GM12874 (cell line): ENCODE measurements around the gene TICAM1.
A peak's percentile ranks its signal among the peaks of the same experiment; 100 is the strongest.

Experiments
- TF ChIP-seq, protein P1 (sequence below): IDR thresholded peaks from 2 replicates; pipeline ENCODE4 v1.5.1; 2011; ENCODE audit warnings: low read depth, mild to moderate bottlenecking, control low read depth, low read length, moderate library complexity; ENCODE audit not compliant: insufficient read depth

Gene TICAM1

GRCh38 chr19:4816202-4816949 is 15.1 kb downstream of the TICAM1 start:
- TF ChIP-seq, protein P1, sequence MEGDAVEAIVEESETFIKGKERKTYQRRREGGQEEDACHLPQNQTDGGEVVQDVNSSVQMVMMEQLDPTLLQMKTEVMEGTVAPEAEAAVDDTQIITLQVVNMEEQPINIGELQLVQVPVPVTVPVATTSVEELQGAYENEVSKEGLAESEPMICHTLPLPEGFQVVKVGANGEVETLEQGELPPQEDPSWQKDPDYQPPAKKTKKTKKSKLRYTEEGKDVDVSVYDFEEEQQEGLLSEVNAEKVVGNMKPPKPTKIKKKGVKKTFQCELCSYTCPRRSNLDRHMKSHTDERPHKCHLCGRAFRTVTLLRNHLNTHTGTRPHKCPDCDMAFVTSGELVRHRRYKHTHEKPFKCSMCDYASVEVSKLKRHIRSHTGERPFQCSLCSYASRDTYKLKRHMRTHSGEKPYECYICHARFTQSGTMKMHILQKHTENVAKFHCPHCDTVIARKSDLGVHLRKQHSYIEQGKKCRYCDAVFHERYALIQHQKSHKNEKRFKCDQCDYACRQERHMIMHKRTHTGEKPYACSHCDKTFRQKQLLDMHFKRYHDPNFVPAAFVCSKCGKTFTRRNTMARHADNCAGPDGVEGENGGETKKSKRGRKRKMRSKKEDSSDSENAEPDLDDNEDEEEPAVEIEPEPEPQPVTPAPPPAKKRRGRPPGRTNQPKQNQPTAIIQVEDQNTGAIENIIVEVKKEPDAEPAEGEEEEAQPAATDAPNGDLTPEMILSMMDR = no peak

DNA sequence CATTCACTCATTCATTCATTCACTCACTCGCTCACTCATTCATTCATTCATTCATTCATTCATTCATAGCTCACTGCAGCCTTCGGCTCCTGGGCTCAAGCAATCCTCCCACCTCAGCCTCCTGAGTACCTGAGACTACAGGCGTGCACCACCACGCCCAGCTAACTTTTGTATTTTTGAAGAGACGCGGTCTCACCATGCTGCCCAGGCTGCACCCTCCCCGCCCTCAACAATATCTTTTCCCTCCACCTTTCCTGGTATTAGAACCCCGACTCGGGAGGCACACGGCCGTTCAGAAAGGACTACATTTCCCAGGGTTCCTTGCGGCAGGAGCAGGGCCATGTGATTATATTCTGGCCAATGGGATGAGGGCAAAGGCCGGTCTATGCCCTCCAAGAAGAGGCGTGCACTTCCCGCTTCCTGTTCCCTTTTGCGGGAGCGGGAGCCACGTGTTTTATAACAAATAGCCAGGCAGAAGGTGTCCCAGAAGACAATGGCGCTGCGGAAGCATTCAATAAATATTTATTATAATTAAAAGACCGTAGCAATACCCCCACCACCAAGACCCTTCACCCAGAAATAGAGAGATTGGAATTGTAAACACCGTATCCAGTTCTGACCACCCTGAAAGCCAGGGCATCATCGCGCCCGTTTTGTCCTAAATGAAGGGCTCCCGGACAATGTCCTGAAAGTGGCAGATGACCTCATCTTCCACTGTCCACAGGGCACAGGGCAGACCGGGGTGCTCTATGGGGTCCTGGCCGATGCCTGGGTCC is 15.9 kb downstream of the TICAM1 start:
- TF ChIP-seq, protein P1 = no peak

GRCh38 chr19:4814625-4815425 is 16.7 kb downstream of the TICAM1 start:
- TF ChIP-seq, protein P1 = no peak

- TF ChIP-seq, protein P1 = peak; percentile 99
Measured at GRCh38 chr19:4811328-4812131, 20.0 kb downstream of the TICAM1 start.

GRCh38 chr19:4807188-4807587 is 24.3 kb downstream of the TICAM1 start:
- TF ChIP-seq, protein P1 = no peak

- TF ChIP-seq, protein P1 = no peak
Measured at GRCh38 chr19:4806384-4806783, 25.1 kb downstream of the TICAM1 start.
